H1 (cell line): ENCODE data around the gene LDLRAD1. TPM values are rescaled to one million over a fixed set of nuclear protein-coding genes. Genes with fewer than 3 reads are reported as not detected.
A peak's percentile ranks its signal among the peaks of the same experiment; 100 is the strongest.

Experiments
- BACH1 ChIP-seq: IDR thresholded peaks from 2 replicates; pipeline ENCODE4 v1.6.1; 2012; ENCODE audit warnings: low read length, improper control_type of control experiment
- CHD7 ChIP-seq: fragments of 300-600 bp; sonication (generic); IDR thresholded peaks from 2 replicates; pipeline ENCODE4 v1.7.1; 2012; ENCODE audit warnings: low read length, moderate library complexity, mild to moderate bottlenecking, inconsistent platforms; ENCODE audit not compliant: insufficient replicate concordance
- EZH2 ChIP-seq: fragments of 200-600 bp; sonication (generic); IDR thresholded peaks from 2 replicates; pipeline ENCODE4 v1.7.1; 2012; ENCODE audit warnings: low read depth, mild to moderate bottlenecking, moderate library complexity, low read length, inconsistent platforms; ENCODE audit not compliant: severe bottlenecking
- MAFK ChIP-seq: IDR thresholded peaks from 2 replicates; pipeline ENCODE4 v1.6.1; 2012; ENCODE audit warnings: low read depth, mild to moderate bottlenecking, improper control_type of control experiment, low read length
- TEAD4 ChIP-seq: IDR thresholded peaks from 2 replicates; pipeline ENCODE4 v1.6.1; 2012; ENCODE audit warnings: low read depth, low read length, inconsistent platforms, mixed read lengths
- ZNF274 ChIP-seq: IDR thresholded peaks from 2 replicates; pipeline ENCODE4 v1.7.0; 2012; ENCODE audit warnings: low read length, borderline replicate concordance; ENCODE audit errors: extremely low read depth
- polyA plus RNA-seq, 7 experiments: library from polyadenylated mRNA; depleted of rRNA in 3 of 7; stranded (reverse) in 5 of 7; unstranded in 2 of 7; fragments of >200 nt in 5 of 7; fragments of 200-250 nt in 2 of 7; gene quantifications; 1 replicate in 5 of 7; 2 replicates in 1 of 7; 4 replicates in 1 of 7; pipeline versions ENCODE4 v1.2.1 to v1.2.3, GENCODE V29; 2011 to 2013; ENCODE audit warnings: missing spikeins in 2 of 7, mixed read lengths in 2 of 7
- total RNA-seq: library from RNA; stranded (reverse); fragmentation: NEBNext Ultra II Directional; extraction: Animal tissue kit (Norgen Biotek cat#: 25700); gene quantifications from 2 replicates; pipeline ENCODE4 v1.2.1, GENCODE V29; 2021

Gene LDLRAD1
- total and polyA plus RNA-seq, 2 of the 8 experiments (the other 6 are each of a cell fraction or from before 2014, with no cell fraction given): not detected

- TF ChIP-seq CHD7 (no peak), MAFK (peak; percentile 71; the same call in 1 of the 2 replicates), TEAD4 (no peak), ZNF274 (no peak), EZH2 (no peak), BACH1 (peak; percentile 80)
Measured at GRCh38 chr1:53964109-53964508, 53.9 kb downstream of the LDLRAD1 start (continued).
